GM18505 (cell line): ENCODE data around the gene TOM1L2.

Source experiments
- ATAC-seq: cut with Tn5 transposase; IDR thresholded peaks from one replicate; pipeline ENCODE4 v1.9.1; 2021; ENCODE audit not compliant: unreplicated experiment
- POLR2A ChIP-seq: IDR thresholded peaks from 4 replicates; pipeline ENCODE4 v1.6.1; 2011; ENCODE audit warnings: borderline replicate concordance; ENCODE audit not compliant: insufficient read depth, insufficient read length; ENCODE audit errors: extremely low read depth

Gene TOM1L2

DNA sequence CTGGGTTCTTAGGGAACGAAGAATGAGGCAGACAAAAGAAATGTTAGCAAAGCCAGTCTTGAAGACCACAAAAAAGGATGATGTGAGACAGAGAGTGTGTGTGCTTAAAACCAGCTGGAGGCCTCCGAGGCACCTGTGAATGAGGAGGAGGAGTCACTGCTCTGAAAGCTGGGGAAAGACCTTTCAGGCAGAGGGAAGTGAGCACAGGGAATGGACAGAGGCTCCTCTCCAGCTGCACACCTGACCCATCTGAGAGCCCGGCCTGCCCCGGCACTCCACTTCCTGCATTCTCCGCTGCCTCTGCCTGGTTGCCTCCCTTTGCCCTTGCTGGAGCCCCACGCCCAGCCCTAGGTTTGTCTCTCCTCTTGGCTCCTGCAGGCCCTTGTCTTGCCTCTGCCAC, 80.2 kb downstream of the TOM1L2 start:
- TF ChIP-seq POLR2A = no peak
- no peak for ATAC-seq

- no peak for TF ChIP-seq POLR2A
- no peak for ATAC-seq
Observed at GRCh38 chr17:17890773-17891759, 81.1 kb downstream of the TOM1L2 start.

DNA sequence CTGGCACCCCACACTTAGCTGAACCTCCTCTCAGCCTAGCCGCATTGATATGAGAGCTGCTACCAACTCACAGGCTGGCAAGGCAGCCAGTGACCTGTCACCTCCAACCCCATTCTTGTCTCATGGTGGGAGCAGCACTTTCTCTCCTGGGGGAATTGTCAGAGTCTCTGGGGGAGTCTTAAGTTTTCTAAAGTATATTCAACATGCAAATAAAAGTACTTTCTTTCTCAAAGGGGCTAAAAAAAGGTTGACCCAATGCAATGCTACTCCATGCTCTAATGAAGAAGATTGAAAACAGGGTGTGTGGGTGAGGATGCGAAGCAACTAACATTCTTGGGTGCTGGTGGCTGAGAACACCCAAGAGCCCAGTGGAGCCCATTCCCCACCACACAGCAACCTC, 82.3 kb downstream of the TOM1L2 start:
- no peak for TF ChIP-seq POLR2A
- no peak for ATAC-seq

- TF ChIP-seq POLR2A = no peak
- no peak for ATAC-seq
Observed at GRCh38 chr17:17888821-17889220, 83.4 kb downstream of the TOM1L2 start.

GRCh38 chr17:17888371-17888770, 83.8 kb downstream of the TOM1L2 start:
- no peak for TF ChIP-seq POLR2A
- ATAC-seq = no peak

DNA sequence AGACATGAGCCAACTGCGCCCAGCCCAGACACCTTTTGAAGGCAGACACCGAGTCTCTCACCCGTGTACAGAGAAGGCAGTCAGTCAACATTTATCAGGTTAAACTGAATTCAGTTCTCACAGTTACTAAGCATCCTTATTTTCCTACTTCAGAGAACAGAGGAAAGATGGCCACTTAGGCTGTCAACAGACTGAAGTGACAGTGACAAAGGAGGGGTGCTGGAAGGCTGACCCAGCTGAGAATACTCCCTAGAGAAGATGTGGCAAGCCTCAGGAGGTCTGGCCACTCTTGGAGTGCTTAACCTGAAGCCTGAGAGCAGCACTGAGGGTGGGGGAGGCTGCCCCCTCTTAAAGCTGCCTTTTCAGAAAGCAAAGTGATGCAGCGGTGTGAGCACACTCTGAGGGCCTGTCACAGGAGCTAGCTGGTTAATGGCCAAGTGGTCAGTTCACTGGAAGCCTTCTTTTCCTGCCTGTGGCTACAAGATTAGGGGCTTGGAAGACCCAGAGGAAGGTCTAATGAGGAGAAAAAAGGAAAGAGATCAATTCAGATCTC, 84.4 kb downstream of the TOM1L2 start:
- no peak for ATAC-seq
- TF ChIP-seq POLR2A = no peak

DNA sequence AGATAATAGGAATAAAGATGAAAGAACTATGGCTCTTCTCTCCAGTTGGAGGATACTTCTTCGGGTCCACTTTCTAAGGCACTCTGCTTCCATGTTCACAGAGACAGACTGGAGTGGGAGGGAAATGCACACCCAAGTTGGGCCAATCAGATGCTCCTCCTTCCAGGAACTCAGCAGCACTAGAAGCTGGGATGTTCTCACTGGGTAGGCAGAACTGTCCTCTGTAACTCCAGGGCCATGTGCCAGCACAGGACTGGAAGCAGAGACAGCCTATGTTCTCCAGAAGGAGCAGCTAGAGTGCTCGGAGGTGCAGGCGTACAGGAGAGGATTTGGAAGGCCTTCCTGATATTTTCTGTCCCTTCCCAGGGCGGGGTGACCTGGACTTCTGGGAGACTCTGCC, 85.5 kb downstream of the TOM1L2 start:
- no peak for ATAC-seq
- no peak for TF ChIP-seq POLR2A

- no peak for TF ChIP-seq POLR2A
Observed at GRCh38 chr17:17886226-17886625, 86.0 kb downstream of the TOM1L2 start.

DNA sequence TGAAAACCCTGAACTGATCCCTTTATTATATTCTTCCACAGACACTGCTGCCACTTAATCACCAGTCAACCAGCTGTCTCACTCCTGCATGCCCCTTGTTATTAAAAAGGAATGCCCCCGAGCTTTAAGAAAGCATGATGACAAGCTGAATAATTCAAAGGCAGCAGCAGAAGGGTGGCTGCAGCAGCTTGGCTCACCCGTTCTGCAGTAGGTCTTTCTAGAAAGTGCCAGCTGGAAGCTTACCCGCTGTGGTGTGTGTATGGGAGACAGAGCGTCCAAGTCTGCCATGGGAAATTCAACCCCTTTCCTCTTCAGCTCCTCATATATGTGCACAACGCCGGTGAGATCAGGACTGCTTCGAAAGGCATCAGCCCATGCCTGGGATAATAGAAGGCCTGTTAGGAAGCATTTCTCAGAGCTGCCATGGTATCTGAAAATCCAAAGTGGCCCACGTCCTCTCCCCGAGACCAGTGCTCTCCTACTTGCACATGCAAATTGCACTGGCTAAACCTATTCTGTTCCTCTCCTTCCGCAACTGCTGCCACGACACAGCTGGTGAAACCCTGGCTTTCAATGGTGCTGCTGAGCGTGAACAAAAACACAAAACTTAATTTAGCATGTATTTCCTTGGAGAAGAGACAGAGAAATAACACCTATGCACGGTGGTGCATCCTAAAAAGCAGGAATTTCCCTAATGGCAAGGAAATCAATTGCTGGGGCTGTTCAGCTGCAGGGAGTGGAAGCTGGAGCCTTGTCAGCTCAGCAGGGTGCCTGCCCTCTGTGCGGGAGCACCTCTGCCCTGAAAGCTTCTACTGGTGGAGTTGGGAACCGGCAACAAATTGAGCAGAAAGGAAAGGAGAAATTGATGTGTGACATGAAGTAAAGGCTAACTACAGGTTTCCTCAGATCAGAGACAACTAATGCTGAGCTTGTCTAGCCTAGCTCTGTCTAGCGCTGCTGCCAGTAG, 87.5 kb downstream of the TOM1L2 start:
- TF ChIP-seq POLR2A = no peak
- ATAC-seq = no peak

More at GRCh38 chr17:17886226-17886625, 86.0 kb downstream of the TOM1L2 start:
- no peak for ATAC-seq

DNA sequence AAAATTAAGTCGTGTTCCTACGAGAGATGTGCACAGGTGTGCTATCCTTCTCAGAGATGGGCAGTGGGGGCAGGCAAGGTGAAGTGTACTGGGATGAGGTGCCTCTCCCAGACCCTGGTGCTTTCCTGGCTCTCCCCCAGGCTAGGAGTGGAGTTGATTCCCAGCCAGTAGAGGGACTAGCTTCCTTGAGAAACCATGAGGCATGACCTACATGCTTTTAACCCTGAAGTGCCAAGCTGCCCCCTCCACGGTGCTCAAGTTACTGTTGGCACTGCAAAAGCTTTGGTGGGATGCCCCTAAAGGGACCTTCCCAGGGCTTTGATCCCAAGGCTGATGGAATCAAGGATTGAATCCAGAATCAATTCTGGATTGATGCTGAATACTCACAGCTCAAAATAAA, 88.4 kb downstream of the TOM1L2 start:
- no peak for TF ChIP-seq POLR2A
- ATAC-seq = no peak

DNA sequence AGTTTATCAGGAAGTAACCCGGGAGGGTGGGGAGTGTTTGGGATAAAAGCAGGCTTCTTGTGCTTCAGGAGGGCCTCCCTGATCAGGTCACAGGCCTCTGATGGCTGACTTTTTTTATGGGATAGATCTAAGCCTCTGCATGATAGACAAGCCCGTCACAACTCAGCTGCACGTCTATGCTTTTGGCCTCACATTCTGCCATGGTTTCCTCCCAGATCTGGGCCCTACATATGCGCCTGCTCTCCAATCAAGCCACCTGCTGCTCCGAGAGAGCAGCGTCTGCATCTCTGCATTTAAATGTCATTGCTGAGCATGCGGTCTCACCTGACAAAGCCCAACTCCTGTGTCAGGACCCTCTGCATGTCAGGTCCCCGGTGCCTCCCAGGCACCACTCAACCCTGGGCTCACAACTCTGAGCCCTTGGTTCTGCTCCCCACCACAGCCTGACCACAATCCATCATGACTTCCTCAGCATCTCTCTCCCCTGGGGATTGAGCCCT, 90.1 kb downstream of the TOM1L2 start:
- ATAC-seq = no peak
- TF ChIP-seq POLR2A = no peak

- no peak for ATAC-seq
- TF ChIP-seq POLR2A = no peak
Observed at GRCh38 chr17:17880577-17881196, 91.5 kb downstream of the TOM1L2 start.

DNA sequence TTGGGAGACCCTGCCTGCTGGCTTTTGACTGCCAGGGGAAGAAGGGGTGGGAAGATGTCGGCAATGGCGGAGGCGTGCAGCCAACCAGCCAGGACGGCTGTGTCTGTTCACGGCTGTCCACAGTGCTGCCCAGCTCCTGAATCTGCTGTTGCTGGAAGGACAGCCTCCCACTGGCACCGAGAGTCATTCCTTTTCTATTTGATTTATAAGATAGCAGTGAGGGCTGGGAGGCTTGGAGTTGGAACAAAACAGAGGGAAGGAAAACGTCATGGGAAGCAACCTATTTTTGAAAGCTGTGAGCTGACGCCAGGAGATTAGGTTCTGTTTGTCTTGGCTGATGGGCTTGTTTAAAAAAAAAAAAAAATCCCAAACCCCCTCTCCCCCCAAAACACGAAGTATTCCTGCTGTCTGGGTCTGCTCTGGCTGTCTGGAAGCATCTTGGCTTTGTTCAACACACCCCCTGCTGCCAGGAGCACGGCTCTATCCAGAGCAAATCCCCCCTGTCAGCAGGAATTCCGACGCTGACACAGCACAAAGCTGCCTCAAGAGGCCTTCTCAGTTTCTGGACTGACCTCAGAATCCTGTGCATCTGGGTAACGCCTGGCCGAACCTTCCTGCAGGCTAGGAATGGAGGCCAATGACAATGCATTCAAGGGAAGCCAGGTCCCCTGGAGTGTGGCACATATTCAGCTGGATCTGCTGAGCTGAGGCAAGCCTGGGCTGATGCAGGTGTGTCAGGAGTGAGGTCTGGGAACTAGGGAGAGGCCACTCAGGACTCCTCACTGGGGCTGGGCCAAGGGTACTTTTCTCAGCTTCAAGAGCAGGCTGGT, 94.5 kb downstream of the TOM1L2 start:
- TF ChIP-seq POLR2A = no peak
- ATAC-seq = no peak
